Astrocyte (in vitro differentiated cells and primary cell): ENCODE results near the gene IDUA. TPM values are rescaled to one million over a fixed set of nuclear protein-coding genes. Genes with fewer than 3 reads are reported as not detected.

Source experiments
- DNase-seq: peaks from one replicate; pipeline ENCODE4 v3.0.0-alpha.2; 2010; ENCODE audit warnings: low read depth
- FAIRE-seq: peaks from 2 replicates; lab custom pipeline; 2011; peaks lifted over from hg19 to GRCh38; lab: Jason Lieb, UNC
- H2AFZ ChIP-seq: 2 replicates; pipeline ENCODE4 v1.6.0; 2012; ENCODE audit warnings: low read depth, low read length, inconsistent platforms
- H3K27ac ChIP-seq: 2 replicates; pipeline ENCODE4 v1.5.1; 2011; ENCODE audit warnings: low read depth, low read length, inconsistent platforms
- H3K27me3 ChIP-seq: 2 replicates; pipeline ENCODE4 v1.6.0; 2011; ENCODE audit warnings: low read length, inconsistent platforms; ENCODE audit not compliant: insufficient read depth
- H3K36me3 ChIP-seq: 2 replicates; pipeline ENCODE4 v1.5.1; 2011; ENCODE audit warnings: low read length, inconsistent platforms; ENCODE audit not compliant: insufficient read depth
- H3K4me1 ChIP-seq: 2 replicates; pipeline ENCODE4 v1.5.1; 2011; ENCODE audit warnings: low read length, inconsistent platforms; ENCODE audit not compliant: insufficient read depth
- H3K4me2 ChIP-seq: 2 replicates; pipeline ENCODE4 v1.6.0; 2012; ENCODE audit warnings: low read length, inconsistent platforms
- H3K4me3 ChIP-seq: 2 replicates; pipeline ENCODE4 v1.5.1; 2011; ENCODE audit warnings: low read depth, mild to moderate bottlenecking, low read length, inconsistent platforms; ENCODE audit not compliant: insufficient read depth
- H3K79me2 ChIP-seq: 2 replicates; pipeline ENCODE4 v1.6.0; 2012; ENCODE audit warnings: mild to moderate bottlenecking, low read length, inconsistent platforms; ENCODE audit not compliant: insufficient read depth
- H3K9ac ChIP-seq: 2 replicates; pipeline ENCODE4 v1.6.0; 2012; ENCODE audit warnings: mild to moderate bottlenecking, low read length, inconsistent platforms
- H3K9me3 ChIP-seq: 2 replicates; pipeline ENCODE4 v1.5.1; 2012; ENCODE audit warnings: low read depth, mild to moderate bottlenecking, low read length, inconsistent platforms; ENCODE audit not compliant: insufficient read depth
- H4K20me1 ChIP-seq: 2 replicates; pipeline ENCODE4 v1.6.0; 2012; ENCODE audit warnings: low read length, inconsistent platforms; ENCODE audit not compliant: insufficient read depth
- H3K27ac Mint-ChIP-seq: one replicate; pipeline ENCODE4 v1.8.0; 2021; ENCODE audit warnings: mild to moderate bottlenecking, mixed read lengths; ENCODE audit not compliant: unreplicated experiment
- H3K27me3 Mint-ChIP-seq: one replicate; pipeline ENCODE4 v1.8.0; 2021; ENCODE audit warnings: low read depth, mixed read lengths; ENCODE audit not compliant: unreplicated experiment
- H3K36me3 Mint-ChIP-seq: one replicate; pipeline ENCODE4 v1.8.0; 2021; ENCODE audit warnings: low read depth, mixed read lengths; ENCODE audit not compliant: unreplicated experiment
- H3K4me1 Mint-ChIP-seq: one replicate; pipeline ENCODE4 v1.8.0; 2021; ENCODE audit warnings: low read depth, mixed read lengths; ENCODE audit not compliant: unreplicated experiment
- H3K4me3 Mint-ChIP-seq: one replicate; pipeline ENCODE4 v1.8.0; 2021; ENCODE audit warnings: mild to moderate bottlenecking, moderate library complexity, mixed read lengths; ENCODE audit not compliant: unreplicated experiment
- H3K9me3 Mint-ChIP-seq: one replicate; pipeline ENCODE4 v1.8.0; 2021; ENCODE audit warnings: mild to moderate bottlenecking, mixed read lengths; ENCODE audit not compliant: unreplicated experiment
- CTCF ChIP-seq: IDR thresholded peaks from 2 replicates; pipeline ENCODE4 v1.5.1; 2011; ENCODE audit warnings: low read depth, mild to moderate bottlenecking, inconsistent platforms, low read length, moderate library complexity; ENCODE audit not compliant: insufficient read depth
- EZH2 ChIP-seq: IDR thresholded peaks from 2 replicates; pipeline ENCODE4 v1.6.1; 2012; ENCODE audit warnings: mild to moderate bottlenecking, low read length, inconsistent platforms; ENCODE audit not compliant: insufficient read depth
- total RNA-seq: library from RNA; stranded (reverse); gene quantifications from 2 replicates; pipeline ENCODE4 v1.2.1, GENCODE V29; 2021

Gene IDUA
- total RNA-seq, 1 donor from 2014 or later, result 20.5 TPM

- Mint-ChIP-seq H3K4me1 (peaks cover 8% of the 10 kb centered on the region), H3K36me3 (peaks cover 2% of the 10 kb centered on the region), H3K27me3 (peaks cover 3% of the 10 kb centered on the region), H3K9me3 (no peaks in the 10 kb centered on the region), H3K4me3 (no peak overlapping the region), H3K27ac (no peak overlapping the region)
- no peaks in the 10 kb centered on the region for H3K9me3 ChIP-seq
- no peaks in the 10 kb centered on the region for H3K79me2 ChIP-seq
- H3K4me1 ChIP-seq, result peaks cover 7% of the 10 kb centered on the region
- H3K27ac ChIP-seq, result no peak overlapping the region
- H3K4me3 ChIP-seq, result no peak overlapping the region
- no peaks in the 10 kb centered on the region for H3K27me3 ChIP-seq
- no peak overlapping the region for H3K4me2 ChIP-seq
- no peak for TF ChIP-seq EZH2
- no peak for TF ChIP-seq CTCF
- DNase-seq, result no peak
- FAIRE-seq, result no peak
- H2AFZ ChIP-seq, result no peak overlapping the region
- H3K36me3 ChIP-seq, result no peaks in the 10 kb centered on the region
- H4K20me1 ChIP-seq, result peaks cover 46% of the 10 kb centered on the region
- H3K9ac ChIP-seq, result no peak overlapping the region
Measured at GRCh38 chr4:948101-948935, 38.5 kb upstream of the IDUA start.

GRCh38 chr4:948936-949300, 37.9 kb upstream of the IDUA start:
- Histone ChIP-seq H3K27me3 (no peaks in the 10 kb centered on the region), H3K79me2 (no peaks in the 10 kb centered on the region), H3K9ac (no peak overlapping the region), H3K27ac (no peak overlapping the region), H3K9me3 (no peaks in the 10 kb centered on the region), H3K4me2 (no peak overlapping the region), H2AFZ (no peak overlapping the region), H3K36me3 (no peaks in the 10 kb centered on the region), H3K4me3 (no peak overlapping the region), H3K4me1 (peaks cover 7% of the 10 kb centered on the region), H4K20me1 (peaks cover 46% of the 10 kb centered on the region)
- Mint-ChIP-seq H3K27me3 (peaks cover 3% of the 10 kb centered on the region), H3K27ac (no peak overlapping the region), H3K9me3 (no peaks in the 10 kb centered on the region), H3K36me3 (no peaks in the 10 kb centered on the region), H3K4me1 (peaks cover 8% of the 10 kb centered on the region), H3K4me3 (no peak overlapping the region)
- no peak for TF ChIP-seq CTCF
- TF ChIP-seq EZH2, result no peak
- DNase-seq, result no peak
- no peak for FAIRE-seq

GRCh38 chr4:949656-950055, 37.2 kb upstream of the IDUA start:
- H3K27ac Mint-ChIP-seq, result no peak overlapping the region
- no peak overlapping the region for H3K27ac ChIP-seq
- H3K9ac ChIP-seq, result no peak overlapping the region
- H4K20me1 ChIP-seq, result peaks cover 46% of the 10 kb centered on the region
- H3K9me3 Mint-ChIP-seq, result no peaks in the 10 kb centered on the region
- TF ChIP-seq CTCF (no peak), EZH2 (no peak)
- H3K4me3 ChIP-seq, result no peak overlapping the region
- FAIRE-seq (no peak), DNase-seq (no peak)
- H3K4me1 Mint-ChIP-seq, result peaks cover 8% of the 10 kb centered on the region
- no peak overlapping the region for H3K4me3 Mint-ChIP-seq
- H3K4me2 ChIP-seq, result no peak overlapping the region
- H3K36me3 ChIP-seq, result no peaks in the 10 kb centered on the region
- peaks cover 7% of the 10 kb centered on the region for H3K4me1 ChIP-seq
- H2AFZ ChIP-seq, result no peak overlapping the region
- peaks cover 6% of the 10 kb centered on the region for H3K36me3 Mint-ChIP-seq
- H3K79me2 ChIP-seq, result no peaks in the 10 kb centered on the region
- peaks cover 3% of the 10 kb centered on the region for H3K27me3 Mint-ChIP-seq
- H3K9me3 ChIP-seq, result no peaks in the 10 kb centered on the region
- H3K27me3 ChIP-seq, result no peaks in the 10 kb centered on the region
